Muscle layer of colon (tissue), 2 donors: Measurements from ENCODE around the gene TTI1.

Experiments used
- H3K27ac ChIP-seq: one replicate; pipeline ENCODE4 v1.7.0; 2013; ENCODE audit warnings: low read depth, mild to moderate bottlenecking, low read length, moderate library complexity
- H3K27me3 ChIP-seq, 2 donors: one replicate each; pipeline ENCODE4 v1.7.0; 2013; ENCODE audit warnings: low read length in 2 of 2, mild to moderate bottlenecking in 2 of 2; ENCODE audit not compliant: insufficient read depth in 2 of 2, control insufficient read depth in 1 of 2
- H3K36me3 ChIP-seq: one replicate; pipeline ENCODE4 v1.7.0; 2013; ENCODE audit warnings: mild to moderate bottlenecking, low read length; ENCODE audit not compliant: insufficient read depth
- H3K4me1 ChIP-seq: one replicate; pipeline ENCODE4 v1.7.0; 2013; ENCODE audit warnings: mild to moderate bottlenecking, low read length; ENCODE audit not compliant: insufficient read depth
- H3K4me3 ChIP-seq, 2 donors: one replicate each; pipeline ENCODE4 v1.7.0; 2013; ENCODE audit warnings: low read length in 2 of 2, low read depth in 1 of 2, mild to moderate bottlenecking in 1 of 2, moderate library complexity in 1 of 2
- H3K9ac ChIP-seq: one replicate; pipeline ENCODE4 v1.7.0; 2013; ENCODE audit warnings: low read length
- H3K9me3 ChIP-seq: one replicate; pipeline ENCODE4 v1.7.0; 2013; ENCODE audit warnings: mild to moderate bottlenecking, low read length
- donor health status: abdominal sarcoma.
- donor health status: Adenocarcinoma of cecum.

TTI1 gene

DNA sequence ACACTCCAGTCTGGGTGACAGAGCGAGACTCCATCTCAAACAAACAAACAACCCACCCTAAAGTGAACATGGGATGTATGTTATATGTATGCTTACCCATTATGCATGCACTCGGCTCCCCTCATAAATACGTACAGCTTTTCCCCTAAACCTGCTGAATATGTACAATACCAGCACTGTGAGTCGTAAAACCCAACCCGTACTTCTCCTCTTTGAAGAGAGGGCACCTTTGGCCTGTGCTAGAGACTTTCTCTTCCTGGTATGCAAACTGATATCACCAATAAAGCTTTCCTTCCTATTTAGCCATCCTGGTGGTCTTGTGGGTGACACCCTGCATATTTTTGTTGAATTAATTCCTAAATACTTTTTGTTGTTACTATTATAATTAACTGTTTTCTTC lies 79.1 kb downstream of the TTI1 start:
- no peak overlapping the region for H3K4me3 ChIP-seq
- no peak overlapping the region for H3K27ac ChIP-seq
- no peaks in the 10 kb centered on the region for H3K4me1 ChIP-seq
- no peaks in the 10 kb centered on the region for H3K27me3 ChIP-seq
- no peaks in the 10 kb centered on the region for H3K36me3 ChIP-seq
- H3K9ac ChIP-seq: no peak overlapping the region
- no peaks in the 10 kb centered on the region for H3K9me3 ChIP-seq

DNA sequence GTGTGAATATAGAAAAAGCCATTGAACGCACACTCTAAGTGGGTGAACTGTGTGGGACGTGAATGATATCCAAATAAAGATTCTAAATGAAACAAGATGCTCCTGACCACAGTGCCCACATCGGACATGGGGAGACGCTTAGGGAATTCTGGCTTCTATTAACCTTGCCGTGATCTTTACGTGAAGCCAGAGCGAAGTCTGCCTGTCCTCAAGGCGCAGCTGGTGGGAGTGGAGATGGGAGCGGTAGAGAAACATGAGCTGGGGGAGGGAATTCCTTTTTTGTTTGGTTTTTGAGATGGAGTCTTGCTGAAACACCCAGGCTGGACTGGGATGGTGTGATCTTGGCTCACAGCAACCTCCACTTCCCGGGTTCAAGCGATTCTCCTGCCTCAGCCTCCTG lies 84.3 kb downstream of the TTI1 start:
- no peaks in the 10 kb centered on the region for H3K36me3 ChIP-seq
- H3K4me1 ChIP-seq: no peaks in the 10 kb centered on the region
- no peak overlapping the region for H3K9ac ChIP-seq
- no peak overlapping the region for H3K4me3 ChIP-seq
- no peaks in the 10 kb centered on the region for H3K27me3 ChIP-seq
- H3K27ac ChIP-seq: no peak overlapping the region
- H3K9me3 ChIP-seq: no peaks in the 10 kb centered on the region

GRCh38 chr20:37947943-37948342 lies 85.3 kb downstream of the TTI1 start:
- no peak overlapping the region for H3K27ac ChIP-seq
- H3K27me3 ChIP-seq: no peaks in the 10 kb centered on the region
- H3K4me1 ChIP-seq: no peaks in the 10 kb centered on the region

DNA sequence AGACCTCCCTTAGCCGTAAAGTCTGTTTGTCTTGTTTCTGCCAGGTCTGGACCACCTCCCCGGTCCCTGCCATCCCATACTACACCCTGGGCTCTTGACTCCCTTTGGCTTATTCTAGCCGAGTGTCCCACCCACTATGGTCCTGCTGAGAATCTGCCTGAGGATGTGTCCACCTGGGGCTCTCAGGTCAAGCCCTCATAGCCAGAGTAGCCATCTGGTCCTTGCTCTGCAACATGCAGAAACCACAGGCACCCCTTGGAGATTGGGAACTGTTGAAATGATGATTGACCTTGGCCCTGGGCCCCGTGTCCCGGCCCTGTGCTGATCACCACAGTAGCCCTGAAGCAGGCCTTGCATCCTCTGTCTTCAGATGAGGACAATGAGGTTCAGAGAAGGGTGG lies 86.3 kb downstream of the TTI1 start:
- Histone ChIP-seq H3K9ac (no peak overlapping the region), H3K4me3 (no peak overlapping the region), H3K36me3 (no peaks in the 10 kb centered on the region), H3K4me1 (no peaks in the 10 kb centered on the region), H3K27ac (no peak overlapping the region), H3K9me3 (no peaks in the 10 kb centered on the region), H3K27me3 (no peaks in the 10 kb centered on the region)

More at GRCh38 chr20:37947943-37948342, 85.3 kb downstream of the TTI1 start:
- no peak overlapping the region for H3K9ac ChIP-seq
- no peaks in the 10 kb centered on the region for H3K9me3 ChIP-seq
- H3K36me3 ChIP-seq: no peaks in the 10 kb centered on the region
- H3K4me3 ChIP-seq: no peak overlapping the region

DNA sequence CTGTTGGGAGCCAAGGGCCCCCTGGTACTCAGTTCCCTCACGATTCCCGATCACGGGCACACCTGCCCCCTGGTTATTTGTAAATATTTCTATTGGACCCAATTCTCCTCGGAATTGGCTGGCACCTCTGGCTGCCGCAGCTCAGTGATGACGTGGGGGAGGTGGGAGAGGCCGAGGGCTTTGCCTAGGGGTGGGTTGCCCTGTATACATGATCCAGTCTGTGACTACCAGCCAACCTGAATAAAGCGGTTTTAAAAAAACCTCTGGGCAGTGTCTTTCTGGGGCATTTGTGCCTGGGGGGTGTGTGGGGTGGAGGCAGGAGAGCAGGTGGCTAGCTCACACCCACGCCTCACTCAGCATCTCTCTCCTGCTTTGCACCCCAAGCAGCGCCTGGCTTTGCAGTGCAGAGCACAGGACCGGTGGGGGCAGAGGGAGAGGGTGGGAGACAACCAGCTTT lies 88.1 kb downstream of the TTI1 start:
- Histone ChIP-seq H3K4me3 (no peak overlapping the region), H3K9ac (no peak overlapping the region)

DNA sequence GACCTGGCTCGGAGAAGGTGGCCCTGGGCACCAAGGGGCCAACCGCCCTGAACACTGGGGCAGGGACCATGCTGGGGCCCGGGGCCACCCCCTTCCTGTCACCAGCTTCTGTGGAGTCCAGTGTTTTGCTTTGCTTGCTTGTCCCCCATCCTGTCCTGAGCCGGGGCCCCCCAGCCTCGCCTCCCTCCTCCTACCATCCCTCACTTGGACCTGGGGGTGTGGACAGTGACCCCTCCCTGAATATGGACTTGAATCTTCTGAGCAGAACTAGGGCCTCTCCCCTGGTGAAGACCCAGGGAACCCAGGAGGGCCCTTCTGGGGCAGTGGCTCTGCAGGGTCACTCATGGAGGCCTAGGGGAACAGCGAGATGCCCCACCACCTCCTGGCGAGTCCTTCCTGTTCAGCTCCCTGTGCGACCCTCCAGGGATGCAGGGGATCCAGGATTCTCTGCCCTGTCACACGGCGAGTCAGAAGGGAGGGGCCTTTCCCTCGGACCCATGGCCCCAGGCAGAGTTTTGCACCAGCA lies 88.7 kb downstream of the TTI1 start:
- Histone ChIP-seq H3K36me3 (no peaks in the 10 kb centered on the region), H3K9ac (no peak overlapping the region), H3K4me3 (no peak overlapping the region), H3K4me1 (no peaks in the 10 kb centered on the region), H3K27me3 (no peaks in the 10 kb centered on the region), H3K9me3 (no peaks in the 10 kb centered on the region), H3K27ac (no peak overlapping the region)

More for the DNA sequence above, 88.1 kb downstream of the TTI1 start:
- Histone ChIP-seq H3K27ac (no peak overlapping the region), H3K36me3 (no peaks in the 10 kb centered on the region), H3K4me1 (no peaks in the 10 kb centered on the region), H3K9me3 (no peaks in the 10 kb centered on the region), H3K27me3 (no peaks in the 10 kb centered on the region)

GRCh38 chr20:37943501-37944455 lies 89.5 kb downstream of the TTI1 start:
- H3K9me3 ChIP-seq: no peaks in the 10 kb centered on the region

DNA sequence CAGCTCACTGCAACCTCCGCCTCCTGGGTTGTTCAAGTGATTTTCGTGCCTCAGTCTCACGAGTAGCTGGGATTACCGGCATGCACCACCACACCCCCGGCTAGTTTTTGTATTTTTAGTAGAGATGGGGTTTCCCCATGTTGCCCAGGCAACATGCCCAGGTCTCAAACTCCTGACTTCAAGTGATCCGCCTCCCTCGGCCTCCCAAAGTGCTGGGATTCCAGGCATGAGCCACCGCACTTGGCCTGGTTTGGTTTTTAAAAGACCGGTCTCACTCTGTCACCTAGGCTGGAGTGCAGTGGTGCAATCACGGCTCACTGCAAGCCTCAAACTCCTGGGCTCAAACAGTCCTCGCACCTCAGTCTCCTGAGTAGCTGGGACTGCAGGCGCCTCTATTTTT lies 90.2 kb downstream of the TTI1 start:
- Histone ChIP-seq H3K27ac (no peak overlapping the region), H3K9ac (no peak overlapping the region), H3K36me3 (no peaks in the 10 kb centered on the region), H3K4me3 (no peak overlapping the region), H3K27me3 (no peaks in the 10 kb centered on the region), H3K9me3 (no peaks in the 10 kb centered on the region), H3K4me1 (no peaks in the 10 kb centered on the region)

More at GRCh38 chr20:37943501-37944455, 89.5 kb downstream of the TTI1 start:
- Histone ChIP-seq H3K27me3 (no peaks in the 10 kb centered on the region), H3K4me1 (no peaks in the 10 kb centered on the region), H3K4me3 (no peak overlapping the region), H3K27ac (no peak overlapping the region), H3K36me3 (no peaks in the 10 kb centered on the region), H3K9ac (no peak overlapping the region)

GRCh38 chr20:37941992-37942391 lies 91.3 kb downstream of the TTI1 start:
- no peak overlapping the region for H3K27ac ChIP-seq
- no peaks in the 10 kb centered on the region for H3K36me3 ChIP-seq
- no peak overlapping the region for H3K9ac ChIP-seq
- no peaks in the 10 kb centered on the region for H3K4me1 ChIP-seq
- H3K9me3 ChIP-seq: no peaks in the 10 kb centered on the region
- H3K27me3 ChIP-seq: no peaks in the 10 kb centered on the region
- H3K4me3 ChIP-seq: no peak overlapping the region

DNA sequence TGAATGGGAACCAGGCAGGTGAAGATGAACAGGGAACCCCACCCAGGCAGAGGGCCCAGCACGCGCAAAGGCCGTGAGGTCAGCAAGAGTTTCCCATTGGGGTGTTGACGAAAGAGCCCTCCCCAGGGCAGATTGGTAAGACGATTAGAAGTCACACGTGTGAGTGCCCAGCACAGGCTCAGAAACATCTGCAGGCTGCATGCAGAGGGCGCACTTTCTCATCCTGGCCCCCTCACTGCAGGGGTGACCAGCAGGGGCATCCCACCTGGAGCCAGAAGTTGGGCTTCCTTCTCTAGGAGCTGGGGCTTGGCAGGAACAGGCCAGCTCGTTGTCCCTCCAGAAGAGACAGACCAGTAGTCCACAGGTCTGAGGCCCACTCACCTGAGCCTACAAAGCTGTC lies 91.9 kb downstream of the TTI1 start:
- Histone ChIP-seq H3K27me3 (no peaks in the 10 kb centered on the region), H3K4me1 (no peaks in the 10 kb centered on the region), H3K36me3 (no peaks in the 10 kb centered on the region), H3K27ac (no peak overlapping the region), H3K4me3 (no peak overlapping the region), H3K9ac (no peak overlapping the region), H3K9me3 (no peaks in the 10 kb centered on the region)

DNA sequence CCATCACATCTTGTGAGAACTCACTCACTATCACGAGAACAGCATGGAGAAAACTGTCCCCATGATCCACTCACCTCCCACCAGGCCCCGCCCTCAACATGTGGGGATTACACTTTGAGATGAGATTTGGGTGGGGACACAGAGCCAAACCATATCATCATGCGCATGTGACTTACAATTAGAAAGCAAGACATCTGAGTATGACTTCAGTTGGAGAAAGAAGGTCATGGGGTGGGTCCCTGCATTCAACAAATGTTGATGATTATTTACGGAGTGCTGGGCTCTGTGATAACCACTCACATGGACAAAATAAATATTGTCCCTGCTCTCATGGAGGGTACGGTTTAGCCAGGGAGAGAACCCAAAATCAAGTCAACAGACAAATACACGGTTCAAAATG lies 92.4 kb downstream of the TTI1 start:
- no peaks in the 10 kb centered on the region for H3K36me3 ChIP-seq
- no peaks in the 10 kb centered on the region for H3K27me3 ChIP-seq
- no peak overlapping the region for H3K4me3 ChIP-seq
- H3K4me1 ChIP-seq: no peaks in the 10 kb centered on the region
- H3K9ac ChIP-seq: no peak overlapping the region
- H3K27ac ChIP-seq: no peak overlapping the region
- no peaks in the 10 kb centered on the region for H3K9me3 ChIP-seq
